ENCODE results near the gene UST. TPM values are rescaled to one million over a fixed set of nuclear protein-coding genes. Genes with fewer than 3 reads are reported as not detected.

The UST gene
- polyA plus RNA-seq, 1 donor (not counting 4 experiments of a cell fraction or from before 2014, with no cell fraction given): 6.1 TPM

GRCh38 chr6:148736774-148737412 is 9.9 kb upstream of the UST start:
- Histone ChIP-seq H3K9me3 (ENCODE audit: control insufficient read depth, low read depth, low read length) (no peaks in the 10 kb centered on the region), H3K36me3 (ENCODE audit: control insufficient read depth in 2 of 2, extremely low read depth in 1 of 2, insufficient read depth in 2 of 2, low read length in 2 of 2) (no peaks in the 10 kb centered on the region), H2AFZ (ENCODE audit: control insufficient read depth, low read length) (no peak overlapping the region), H3K9ac (ENCODE audit: control insufficient read depth, extremely low read depth, insufficient read depth, low read length) (no peak overlapping the region), H3K4me1 (ENCODE audit: control insufficient read depth, extremely low read depth, insufficient read depth, low read length) (no peaks in the 10 kb centered on the region), H3K4me2 (ENCODE audit: control insufficient read depth, extremely low read depth, insufficient read depth, low read depth, low read length) (no peak overlapping the region), H3K4me3 (ENCODE audit: control insufficient read depth in 2 of 3, extremely low read depth in 1 of 3, insufficient read depth in 2 of 3, low read depth in 1 of 3, low read length in 3 of 3) (no peak overlapping the region), H3K79me2 (ENCODE audit: control insufficient read depth, insufficient read depth, low read length) (no peaks in the 10 kb centered on the region), H3K27me3 (ENCODE audit: control insufficient read depth, extremely low read depth, insufficient read depth, low read length) (no peaks in the 10 kb centered on the region), H3K27ac (ENCODE audit: control insufficient read depth, insufficient read depth, low read length) (no peak overlapping the region), H4K20me1 (ENCODE audit: control insufficient read depth, extremely low read depth, insufficient read depth, low read length) (no peaks in the 10 kb centered on the region), H3K9me1 (ENCODE audit: control insufficient read depth, extremely low read depth, insufficient read depth, low read length) (no peaks in the 10 kb centered on the region)
- TF ChIP-seq CTCF (optimal IDR thresholded peaks at IDR 0.05 in 1 of 3, IDR thresholded peaks at IDR 0.05 in 1 of 3, conservative IDR thresholded peaks at IDR 0.05 in 1 of 3; ENCODE audit: extremely low read depth in 1 of 3, insufficient read depth in 2 of 3, low read length in 3 of 3): no peak
- no peak for TF ChIP-seq EZH2 (IDR thresholded peaks at IDR 0.05; ENCODE audit: low read length)
- DNase-seq (ENCODE audit: low read depth, low spot score): no peak
- dilution Hi-C loops (cut with MboI; ENCODE audit: extremely low pct_ligation_motif_present, low sequenced_read_pairs): no loop called here
- peak; percentile 39 for FAIRE-seq

- DNase-seq (ENCODE audit: low read depth, low spot score) (no peak), FAIRE-seq (no peak)
- H3K36me3 ChIP-seq (ENCODE audit: control insufficient read depth in 2 of 2, extremely low read depth in 1 of 2, insufficient read depth in 2 of 2, low read length in 2 of 2): no peaks in the 10 kb centered on the region
- no peaks in the 10 kb centered on the region for H3K79me2 ChIP-seq (ENCODE audit: control insufficient read depth, insufficient read depth, low read length)
- H2AFZ ChIP-seq (ENCODE audit: control insufficient read depth, low read length): no peak overlapping the region
- TF ChIP-seq EZH2 (IDR thresholded peaks at IDR 0.05; ENCODE audit: low read length): no peak
- TF ChIP-seq CTCF (optimal IDR thresholded peaks at IDR 0.05 in 1 of 3, IDR thresholded peaks at IDR 0.05 in 1 of 3, conservative IDR thresholded peaks at IDR 0.05 in 1 of 3; ENCODE audit: extremely low read depth in 1 of 3, insufficient read depth in 2 of 3, low read length in 3 of 3): no peak
- H3K4me1 ChIP-seq (ENCODE audit: control insufficient read depth, extremely low read depth, insufficient read depth, low read length): no peaks in the 10 kb centered on the region
- no peak overlapping the region for H3K4me2 ChIP-seq (ENCODE audit: control insufficient read depth, extremely low read depth, insufficient read depth, low read depth, low read length)
- no peaks in the 10 kb centered on the region for H3K27me3 ChIP-seq (ENCODE audit: control insufficient read depth, extremely low read depth, insufficient read depth, low read length)
- no peak overlapping the region for H3K4me3 ChIP-seq (ENCODE audit: control insufficient read depth in 2 of 3, extremely low read depth in 1 of 3, insufficient read depth in 2 of 3, low read depth in 1 of 3, low read length in 3 of 3)
- H3K9ac ChIP-seq (ENCODE audit: control insufficient read depth, extremely low read depth, insufficient read depth, low read length): no peak overlapping the region
- no peaks in the 10 kb centered on the region for H4K20me1 ChIP-seq (ENCODE audit: control insufficient read depth, extremely low read depth, insufficient read depth, low read length)
- H3K27ac ChIP-seq (ENCODE audit: control insufficient read depth, insufficient read depth, low read length): no peak overlapping the region
- dilution Hi-C loops (cut with MboI; ENCODE audit: extremely low pct_ligation_motif_present, low sequenced_read_pairs): no loop called here
- no peaks in the 10 kb centered on the region for H3K9me3 ChIP-seq (ENCODE audit: control insufficient read depth, low read depth, low read length)
- H3K9me1 ChIP-seq (ENCODE audit: control insufficient read depth, extremely low read depth, insufficient read depth, low read length): no peaks in the 10 kb centered on the region
These were observed 9.0 kb upstream of the UST start for GRCh38 chr6:148737806-148738205.
